Non-pigmented ciliary epithelial cell (primary cell): ENCODE results near the gene TJP1.
"Not testable (repeated sequence)": the region's sequence is repeated elsewhere in the genome, so short reads cannot be mapped to it uniquely, and the experiment has no call there.

ENCODE experiments used
- DNase-seq: peaks from one replicate; pipeline ENCODE4 v3.0.0-alpha.2; 2010; ENCODE audit warnings: low read depth

TJP1 gene

GRCh38 chr15:29699791-29700190, 122.5 kb downstream of the TJP1 start:
- DNase-seq = no peak

GRCh38 chr15:29698030-29698701, 124.1 kb downstream of the TJP1 start:
- DNase-seq = peak; percentile 63

- no peak for DNase-seq
Measured at GRCh38 chr15:29696950-29697738, 125.1 kb downstream of the TJP1 start.

- not testable (repeated sequence) for DNase-seq
Measured at GRCh38 chr15:29696506-29696905, 125.8 kb downstream of the TJP1 start.

GRCh38 chr15:29695489-29696167, 126.6 kb downstream of the TJP1 start:
- DNase-seq = no peak

- no peak for DNase-seq
Measured at GRCh38 chr15:29693225-29693624, 129.0 kb downstream of the TJP1 start.

- no peak for DNase-seq
Measured at GRCh38 chr15:29692527-29692926, 129.7 kb downstream of the TJP1 start.

GRCh38 chr15:29690765-29691475, 131.3 kb downstream of the TJP1 start:
- no peak for DNase-seq

- DNase-seq = no peak
Measured at GRCh38 chr15:29689287-29689986, 132.8 kb downstream of the TJP1 start.

- DNase-seq = no peak
Measured at GRCh38 chr15:29688506-29689286, 133.6 kb downstream of the TJP1 start.

GRCh38 chr15:29687939-29688505, 134.2 kb downstream of the TJP1 start:
- DNase-seq = no peak

GRCh38 chr15:29687204-29687815, 135.0 kb downstream of the TJP1 start:
- DNase-seq = no peak

GRCh38 chr15:29686445-29687203, 135.6 kb downstream of the TJP1 start:
- no peak for DNase-seq

GRCh38 chr15:29686079-29686425, 136.2 kb downstream of the TJP1 start:
- no peak for DNase-seq

- no peak for DNase-seq
Measured at GRCh38 chr15:29685156-29686078, 136.9 kb downstream of the TJP1 start.

- no peak for DNase-seq
Measured at GRCh38 chr15:29682781-29683180, 139.5 kb downstream of the TJP1 start.

GRCh38 chr15:29682361-29682760, 139.9 kb downstream of the TJP1 start:
- DNase-seq = no peak

- no peak for DNase-seq
Measured at GRCh38 chr15:29681946-29682345, 140.3 kb downstream of the TJP1 start.
